Stimulated activated effector memory CD8-positive, alpha-beta T cell treated with anti-CD3 and anti-CD28 coated beads, Interleukin-12 subunit alpha, Interleukin-12 subunit beta, amount 100 ng/mL, for 72 hours (primary cell): ENCODE results near the gene ADH1C.
"Not testable (repeated sequence)": the region's sequence is repeated elsewhere in the genome, so short reads cannot be mapped to it uniquely, and the experiment has no call there.

Experiments used
- ATAC-seq: fragments of 150-1000 bp; cut with Tn5 transposase; 2 replicates; pipeline ENCODE4 v1.10.0; 2021
- DNase-seq, 2 donors: peaks; one replicate each; pipeline ENCODE4 v3.0.0; 2021 to 2022; ENCODE audit warnings: low spot score in 2 of 2
- H3K27ac Mint-ChIP-seq: one replicate; pipeline ENCODE4 v1.8.0; 2022; ENCODE audit warnings: mild to moderate bottlenecking, mixed read lengths
- H3K36me3 Mint-ChIP-seq: one replicate; pipeline ENCODE4 v1.8.0; 2022; ENCODE audit warnings: mild to moderate bottlenecking, mixed read lengths
- H3K4me1 Mint-ChIP-seq: one replicate; pipeline ENCODE4 v1.8.0; 2022; ENCODE audit warnings: mixed read lengths
- H3K4me3 Mint-ChIP-seq: one replicate; pipeline ENCODE4 v1.8.0; 2022; ENCODE audit warnings: mild to moderate bottlenecking, mixed read lengths
- H3K9me3 Mint-ChIP-seq: one replicate; pipeline ENCODE4 v1.8.0; 2022; ENCODE audit warnings: mixed read lengths

ADH1C gene

DNA sequence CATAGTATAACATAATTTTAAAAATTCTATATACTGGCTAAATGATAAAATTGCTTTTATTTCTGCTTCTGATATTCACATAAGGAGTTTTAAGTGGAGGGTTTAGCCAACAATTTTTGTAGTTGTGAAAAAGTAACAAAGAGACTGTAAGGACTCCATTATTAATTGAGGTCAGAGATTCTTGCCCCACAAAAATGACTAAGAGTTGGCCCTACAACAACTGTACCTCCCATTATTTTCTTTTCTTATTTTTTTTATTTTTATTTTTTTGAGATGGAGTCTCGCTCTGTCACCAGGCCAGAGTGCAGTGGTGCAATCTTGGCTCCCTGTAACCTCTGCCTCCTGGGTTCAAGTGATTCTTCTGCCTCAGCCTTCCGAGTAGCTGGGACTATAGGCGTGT is 21.9 kb downstream of the ADH1C start:
- no peaks in the 10 kb centered on the region for H3K4me1 Mint-ChIP-seq
- ATAC-seq: no peak
- no peaks in the 10 kb centered on the region for H3K36me3 Mint-ChIP-seq
- peaks cover 4% of the 10 kb centered on the region for H3K9me3 Mint-ChIP-seq
- no peak overlapping the region for H3K4me3 Mint-ChIP-seq
- DNase-seq: no peak
- no peak overlapping the region for H3K27ac Mint-ChIP-seq

DNA sequence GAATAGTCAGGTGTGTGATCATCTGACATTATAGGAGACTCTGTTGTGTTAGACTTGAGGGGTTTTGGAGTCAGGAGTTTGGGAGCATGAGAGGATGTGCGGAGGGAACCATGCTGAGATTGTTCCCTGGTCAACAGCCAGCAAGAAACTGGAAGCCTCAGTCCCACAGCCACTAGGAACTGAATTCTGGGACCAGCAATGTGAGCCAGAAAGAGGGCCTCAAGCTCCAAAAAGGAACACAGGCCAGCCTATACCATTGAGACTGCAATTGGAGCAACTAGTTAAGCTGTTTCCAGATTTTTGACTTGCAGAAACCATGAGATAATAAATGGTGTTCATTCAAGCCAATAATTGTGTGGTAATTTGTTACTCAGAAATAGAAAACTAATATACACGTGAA is 22.7 kb downstream of the ADH1C start:
- peaks cover 4% of the 10 kb centered on the region for H3K9me3 Mint-ChIP-seq
- H3K4me1 Mint-ChIP-seq: no peaks in the 10 kb centered on the region
- no peaks in the 10 kb centered on the region for H3K36me3 Mint-ChIP-seq
- H3K27ac Mint-ChIP-seq: no peak overlapping the region
- no peak for ATAC-seq
- H3K4me3 Mint-ChIP-seq: no peak overlapping the region
- no peak for DNase-seq

DNA sequence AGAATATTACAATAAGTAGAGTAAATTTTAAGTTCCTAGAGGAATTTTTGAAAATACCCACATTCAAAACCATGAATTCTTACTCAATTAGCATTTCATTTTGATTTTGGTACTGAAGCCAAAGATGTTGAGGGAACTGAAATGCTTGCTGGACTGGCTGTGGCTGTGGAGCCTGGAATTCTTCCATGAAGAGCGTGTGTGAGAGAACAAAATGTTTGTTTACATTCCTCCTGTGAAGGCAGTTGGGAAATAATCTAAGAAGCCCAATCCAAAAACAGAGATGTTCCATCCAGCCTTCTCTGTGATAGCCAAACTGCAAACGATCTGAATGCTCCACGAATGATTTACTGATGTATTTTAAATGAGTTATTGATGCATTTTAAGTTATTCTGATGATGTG is 27.6 kb downstream of the ADH1C start:
- ATAC-seq: no peak
- no peaks in the 10 kb centered on the region for H3K36me3 Mint-ChIP-seq
- no peaks in the 10 kb centered on the region for H3K4me1 Mint-ChIP-seq
- no peaks in the 10 kb centered on the region for H3K9me3 Mint-ChIP-seq
- no peak for DNase-seq
- H3K27ac Mint-ChIP-seq: no peak overlapping the region
- H3K4me3 Mint-ChIP-seq: no peak overlapping the region

DNA sequence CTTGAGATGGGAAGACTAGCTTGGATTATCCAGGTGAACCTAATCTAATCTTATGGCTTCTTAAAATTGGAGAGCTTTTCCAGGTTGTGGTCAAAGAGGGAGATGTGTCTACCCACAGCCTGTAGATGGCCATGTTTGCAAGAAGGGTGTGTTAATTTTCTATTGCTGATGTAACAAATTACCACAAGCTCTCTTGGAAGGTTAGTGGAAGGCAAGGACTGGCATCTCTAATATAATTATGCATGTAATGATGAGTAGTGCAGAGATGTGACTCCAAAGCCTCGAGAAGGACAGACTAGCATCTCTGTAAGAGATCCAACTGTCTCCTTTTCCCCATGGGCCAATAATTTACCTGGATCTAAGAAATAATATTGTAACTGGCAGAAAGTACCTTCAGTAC is 28.2 kb downstream of the ADH1C start:
- no peaks in the 10 kb centered on the region for H3K36me3 Mint-ChIP-seq
- no peak overlapping the region for H3K4me3 Mint-ChIP-seq
- H3K27ac Mint-ChIP-seq: no peak overlapping the region
- no peaks in the 10 kb centered on the region for H3K9me3 Mint-ChIP-seq
- ATAC-seq: no peak
- DNase-seq: no peak
- no peaks in the 10 kb centered on the region for H3K4me1 Mint-ChIP-seq

DNA sequence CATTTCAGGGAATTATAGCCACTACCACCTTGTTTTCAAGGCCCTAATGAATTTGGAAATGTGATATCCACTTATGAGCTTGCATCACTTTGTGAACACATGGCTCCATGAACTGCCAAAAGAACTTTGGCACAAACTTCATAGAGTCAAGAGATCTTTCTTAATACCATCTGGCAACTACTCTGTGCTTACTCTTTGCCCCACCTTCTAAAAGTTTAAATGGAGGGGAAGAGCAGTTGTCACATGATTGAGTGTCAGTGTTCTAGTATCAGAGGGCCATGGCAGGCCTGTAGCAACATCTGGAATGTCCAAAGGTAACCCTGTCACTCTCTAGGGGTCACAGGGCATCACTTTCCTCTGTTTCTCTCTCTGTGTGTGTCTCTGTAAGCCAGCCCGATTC is 28.8 kb downstream of the ADH1C start:
- Mint-ChIP-seq H3K9me3 (no peaks in the 10 kb centered on the region), H3K4me1 (no peaks in the 10 kb centered on the region), H3K4me3 (no peak overlapping the region), H3K27ac (no peak overlapping the region), H3K36me3 (no peaks in the 10 kb centered on the region)
- ATAC-seq (no peak), DNase-seq (no peak)

DNA sequence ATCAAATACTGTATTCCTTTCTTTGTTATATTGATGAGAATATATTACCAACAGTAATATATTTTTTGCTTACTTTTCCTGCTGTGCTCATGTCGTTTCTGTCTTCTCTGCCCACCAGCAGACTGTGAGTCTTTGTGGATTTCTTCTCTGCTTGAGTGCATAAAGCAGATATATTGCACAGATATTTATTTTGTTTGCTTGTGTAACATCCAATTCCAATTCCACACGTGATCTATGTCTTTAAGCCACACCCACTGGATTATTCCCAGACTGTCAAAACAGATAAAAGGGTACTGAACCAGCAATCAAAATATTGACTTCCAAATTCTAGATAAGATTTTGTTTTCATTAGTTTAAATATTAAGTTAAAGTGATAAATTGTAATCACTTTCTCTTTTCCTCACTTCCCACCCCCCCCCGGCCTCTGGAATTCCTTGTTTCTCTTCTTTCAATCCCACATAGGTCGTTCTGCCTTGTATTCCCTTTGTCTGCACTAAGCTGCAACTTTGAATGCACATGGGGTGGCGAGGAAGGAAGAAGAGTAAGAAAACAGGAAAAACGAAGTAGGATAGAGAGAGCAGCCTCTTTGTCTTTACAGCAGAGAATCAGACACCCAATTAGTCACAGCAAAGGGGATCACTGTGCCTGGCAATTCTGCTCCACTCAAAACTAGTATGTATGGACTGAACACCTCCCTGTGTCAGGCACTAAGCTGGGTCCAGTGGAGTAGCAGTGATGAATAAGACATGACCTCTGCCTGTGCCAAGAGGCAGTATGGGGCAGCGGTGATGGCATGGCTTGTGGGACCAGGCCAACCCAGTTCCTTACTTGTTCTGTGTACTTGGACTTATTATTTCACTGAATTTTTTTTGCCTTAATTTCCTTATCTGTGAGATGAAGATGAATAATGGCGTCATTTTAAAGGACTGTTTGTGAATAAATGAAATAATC is 31.0 kb downstream of the ADH1C start, which contains the start of gene ADH1B:
Gene ADH1B (minus strand): TSS at position 161 of the 951 bp plus-strand sequence. CDS start 70 bp downstream, at position 91.
- Mint-ChIP-seq H3K4me3 (no peak within 1 kb of the TSS), H3K9me3 (no peaks in the 10 kb centered on the region), H3K27ac (no peak within 1 kb of the TSS), H3K4me1 (no peaks in the 10 kb centered on the region), H3K36me3 (no peaks in the 10 kb centered on the region)
- ATAC-seq (no peak), DNase-seq (no peak)

DNA sequence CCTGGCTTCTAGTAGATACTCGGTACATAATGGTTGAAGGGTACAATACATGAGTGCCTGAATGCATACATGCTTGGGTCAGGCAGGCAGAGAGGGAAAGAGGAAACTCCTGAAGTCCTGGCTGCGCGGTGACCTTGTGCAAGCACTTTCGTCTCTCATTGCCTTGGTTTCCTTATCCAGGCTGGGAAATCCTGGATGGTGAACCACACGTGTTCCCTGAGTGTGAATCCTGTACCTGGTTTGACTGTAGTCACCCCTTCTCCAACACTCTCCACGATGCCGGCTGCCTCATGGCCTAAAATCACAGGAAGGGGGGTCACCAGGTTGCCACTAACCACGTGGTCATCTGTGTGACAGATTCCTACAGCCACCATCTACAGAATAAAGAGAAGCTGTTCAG is 34.7 kb downstream of the ADH1C start:
- H3K4me1 Mint-ChIP-seq, ATAC-seq, H3K36me3 Mint-ChIP-seq, H3K27ac Mint-ChIP-seq, H3K4me3 Mint-ChIP-seq, DNase-seq, H3K9me3 Mint-ChIP-seq: not testable (repeated sequence)

DNA sequence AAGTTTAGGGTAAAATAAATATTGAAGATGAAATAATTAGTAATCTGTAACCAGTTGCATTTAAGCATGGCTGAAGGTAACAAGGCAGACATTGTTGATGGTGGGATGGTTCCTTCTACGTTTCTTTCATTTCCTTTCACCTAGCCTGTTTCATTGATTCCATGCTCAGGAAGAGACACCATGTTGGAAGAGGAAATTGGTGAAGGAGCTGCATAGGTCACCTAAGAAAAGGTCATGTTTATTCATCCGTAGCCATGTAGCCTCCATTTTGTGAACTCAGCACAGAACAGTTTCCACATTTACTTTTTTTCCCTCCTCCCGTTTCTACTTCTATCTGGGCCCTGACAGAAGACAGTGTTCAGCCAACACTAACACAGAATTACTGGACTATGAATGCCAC is 35.2 kb downstream of the ADH1C start:
- Mint-ChIP-seq H3K9me3 (no peaks in the 10 kb centered on the region), H3K4me3 (no peak overlapping the region), H3K4me1 (no peaks in the 10 kb centered on the region), H3K27ac (no peak overlapping the region), H3K36me3 (no peaks in the 10 kb centered on the region)
- ATAC-seq (no peak), DNase-seq (no peak)

DNA sequence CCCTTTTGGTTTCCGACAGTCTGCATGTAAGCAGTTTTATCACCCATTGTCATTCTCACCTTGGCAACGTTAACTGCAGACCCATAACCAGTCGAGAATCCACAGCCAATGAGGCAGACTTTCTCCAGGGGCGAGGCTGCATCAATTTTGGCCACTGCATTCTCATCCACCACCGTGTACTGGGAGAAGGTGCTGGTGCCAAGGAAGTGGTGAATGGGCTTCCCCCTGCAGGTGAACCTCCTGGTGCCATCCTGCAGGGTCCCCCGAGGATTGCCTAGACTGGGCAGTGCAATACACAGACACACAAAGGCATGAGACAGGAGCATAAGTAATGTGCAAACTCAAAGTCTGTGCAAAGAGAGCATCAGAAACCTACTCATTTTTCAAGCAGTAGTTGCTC is 36.7 kb downstream of the ADH1C start:
- Mint-ChIP-seq H3K36me3 (no peaks in the 10 kb centered on the region), H3K4me3 (no peak overlapping the region), H3K4me1 (no peaks in the 10 kb centered on the region), H3K27ac (no peak overlapping the region), H3K9me3 (no peaks in the 10 kb centered on the region)
- ATAC-seq: no peak
- DNase-seq: no peak

DNA sequence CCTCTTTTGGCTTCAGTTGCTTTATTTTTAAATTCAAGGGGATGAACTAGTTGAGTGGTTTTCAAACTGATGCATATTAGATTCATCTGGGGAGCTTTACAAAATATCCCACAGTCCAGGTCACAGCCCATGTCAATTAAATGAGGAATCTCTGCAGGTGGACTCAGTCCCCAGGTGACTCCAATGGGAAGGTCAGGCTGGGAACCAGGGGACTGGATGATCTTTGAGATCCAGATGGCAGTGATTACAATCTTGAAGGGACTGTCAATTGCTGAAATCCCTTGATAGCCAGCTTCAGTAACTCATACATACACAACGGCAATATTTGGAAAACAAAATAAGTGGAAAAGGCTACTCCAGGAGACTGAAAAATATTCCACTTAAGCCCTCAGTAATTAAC is 38.3 kb downstream of the ADH1C start:
- Mint-ChIP-seq H3K36me3 (no peaks in the 10 kb centered on the region), H3K4me1 (no peaks in the 10 kb centered on the region), H3K27ac (no peak overlapping the region), H3K4me3 (no peak overlapping the region), H3K9me3 (no peaks in the 10 kb centered on the region)
- no peak for ATAC-seq
- no peak for DNase-seq

DNA sequence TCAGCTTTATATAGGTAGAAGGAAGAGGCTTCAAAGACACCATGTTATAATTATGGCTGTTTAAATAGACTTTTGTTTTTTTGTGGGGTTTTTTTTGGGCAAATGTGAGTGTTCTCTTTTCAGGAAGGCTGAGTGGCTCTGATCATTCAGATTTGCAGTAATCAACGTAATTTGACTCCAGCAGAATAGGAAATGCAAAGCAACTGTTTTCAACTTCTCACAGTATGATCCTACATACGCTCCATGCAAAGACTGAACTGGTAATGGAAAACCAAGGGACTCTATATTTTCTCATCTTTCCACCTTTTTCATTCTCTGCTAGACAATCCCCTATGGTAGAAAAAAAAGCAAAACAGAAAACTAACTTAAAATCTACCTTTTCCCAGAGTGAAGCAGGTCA is 42.2 kb downstream of the ADH1C start:
- no peak for DNase-seq
- no peak overlapping the region for H3K27ac Mint-ChIP-seq
- no peaks in the 10 kb centered on the region for H3K36me3 Mint-ChIP-seq
- H3K9me3 Mint-ChIP-seq: no peaks in the 10 kb centered on the region
- no peaks in the 10 kb centered on the region for H3K4me1 Mint-ChIP-seq
- ATAC-seq: no peak
- no peak overlapping the region for H3K4me3 Mint-ChIP-seq

DNA sequence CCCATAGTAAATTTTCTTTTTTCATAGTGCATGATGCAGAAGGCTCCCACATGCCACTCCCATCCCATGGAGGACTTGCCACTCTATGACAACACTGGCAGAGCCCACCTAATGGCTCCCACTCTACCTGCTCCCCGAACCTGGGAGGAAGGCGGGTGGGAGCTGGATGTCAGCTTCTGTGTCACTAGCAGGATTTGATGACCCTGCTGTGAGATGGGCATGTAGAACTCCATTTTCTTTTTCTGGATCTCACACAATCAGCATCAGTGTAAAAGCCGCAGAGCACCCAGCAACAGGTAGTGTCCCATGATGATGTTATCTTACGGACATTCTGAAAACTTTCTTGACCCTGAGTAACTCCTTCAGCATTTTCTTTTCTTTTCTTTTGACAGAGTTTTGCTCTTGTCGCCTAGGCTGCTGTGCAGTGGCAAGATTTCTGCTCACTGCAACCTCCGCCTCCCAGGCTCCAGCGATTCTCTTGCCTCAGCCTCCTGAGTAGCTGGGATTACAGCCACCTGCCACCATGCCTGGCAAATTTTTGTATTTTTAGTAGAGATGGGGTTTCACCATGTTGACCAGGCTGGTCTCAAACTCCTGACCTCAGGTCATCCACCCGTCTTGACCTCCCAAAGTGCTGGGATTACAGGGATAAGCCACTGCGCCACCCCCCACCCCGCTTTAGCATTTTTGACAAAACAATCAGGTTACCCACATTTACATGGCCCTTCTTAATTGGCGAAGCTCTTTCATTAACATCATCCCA is 46.7 kb downstream of the ADH1C start:
- Mint-ChIP-seq H3K4me3 (no peak overlapping the region), H3K36me3 (no peaks in the 10 kb centered on the region), H3K4me1 (no peaks in the 10 kb centered on the region), H3K9me3 (no peaks in the 10 kb centered on the region), H3K27ac (no peak overlapping the region)
- DNase-seq: no peak
- ATAC-seq: no peak

DNA sequence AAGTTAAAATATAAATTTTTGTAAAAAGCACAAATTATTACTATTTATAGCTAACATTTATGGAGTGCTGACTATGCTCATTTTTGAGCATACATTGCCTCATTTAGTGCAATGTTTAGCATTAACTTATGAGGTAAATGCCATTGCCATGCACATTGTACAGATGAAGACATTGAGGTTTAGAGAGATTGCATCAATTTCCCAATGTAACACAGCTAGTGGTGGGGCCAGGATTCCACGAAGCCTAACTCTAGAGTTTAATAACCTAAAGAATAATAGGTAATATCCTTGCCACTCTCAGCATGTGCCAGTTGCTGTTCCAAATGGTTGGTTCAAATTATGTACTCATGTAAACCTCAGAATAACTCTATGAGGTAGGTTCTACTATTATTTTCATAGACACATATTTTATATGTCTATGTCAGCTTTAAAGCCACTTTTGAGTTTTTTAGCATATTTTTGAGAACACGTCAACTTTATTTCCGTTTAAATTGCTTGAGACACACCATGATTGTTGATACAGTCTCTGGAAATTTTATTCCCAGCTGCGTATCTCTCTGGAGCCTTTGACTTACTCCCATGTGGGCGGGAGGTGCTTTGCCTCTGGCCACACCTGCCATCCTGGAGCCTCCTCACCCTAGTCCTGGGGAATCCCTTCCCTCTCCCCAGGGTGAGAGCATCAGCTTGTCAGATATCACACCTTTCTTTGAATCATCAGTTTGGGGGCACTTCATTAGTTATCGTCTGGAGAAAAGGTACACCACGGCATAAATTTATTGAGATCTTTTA is 51.0 kb downstream of the ADH1C start:
- no peak overlapping the region for H3K27ac Mint-ChIP-seq
- H3K4me3 Mint-ChIP-seq: no peak overlapping the region
- ATAC-seq: no peak
- peaks cover 2% of the 10 kb centered on the region for H3K9me3 Mint-ChIP-seq
- H3K4me1 Mint-ChIP-seq: no peaks in the 10 kb centered on the region
- DNase-seq: no peak
- no peaks in the 10 kb centered on the region for H3K36me3 Mint-ChIP-seq

DNA sequence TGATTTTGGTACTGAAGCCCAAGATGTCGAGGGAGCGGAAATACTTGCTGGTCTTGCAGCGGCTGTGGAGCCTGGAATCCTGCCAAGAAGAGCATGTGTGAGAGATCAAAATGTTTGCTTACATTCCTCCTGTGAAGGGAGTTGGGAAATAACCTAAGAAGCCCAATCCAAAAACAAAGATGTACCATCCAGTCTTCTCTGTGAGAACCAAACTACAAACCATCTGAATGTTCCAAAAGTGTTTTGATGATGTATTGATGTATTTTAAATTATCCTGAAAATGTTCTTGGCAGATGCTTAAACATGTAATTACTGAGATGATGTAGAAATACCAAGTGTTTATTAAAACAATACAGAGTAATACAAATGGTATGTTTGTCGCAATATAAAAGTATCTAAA is 51.6 kb downstream of the ADH1C start:
- DNase-seq (no peak), ATAC-seq (no peak)
- no peak overlapping the region for H3K4me3 Mint-ChIP-seq
- no peak overlapping the region for H3K27ac Mint-ChIP-seq
- peaks cover 6% of the 10 kb centered on the region for H3K9me3 Mint-ChIP-seq
- no peaks in the 10 kb centered on the region for H3K4me1 Mint-ChIP-seq
- H3K36me3 Mint-ChIP-seq: no peaks in the 10 kb centered on the region

DNA sequence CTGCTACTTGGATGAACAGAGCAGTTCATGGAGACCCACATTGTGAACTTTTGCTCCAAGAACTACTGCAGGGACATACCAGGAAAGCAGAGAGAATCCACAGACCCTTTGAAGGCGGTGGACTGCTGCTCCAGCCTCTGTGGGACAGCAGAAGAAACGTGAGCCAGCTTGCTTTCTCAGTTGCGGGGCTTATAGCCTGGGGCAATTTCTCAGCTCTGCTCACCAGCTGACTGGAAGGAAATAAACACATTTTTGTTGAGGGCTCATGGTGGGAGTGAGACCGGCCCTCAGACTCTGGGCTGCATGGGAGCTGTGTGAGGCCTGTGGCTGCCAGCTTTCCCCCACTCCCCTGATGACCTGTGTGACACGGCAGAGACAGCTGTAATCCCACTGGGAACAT is 59.2 kb downstream of the ADH1C start:
- Mint-ChIP-seq H3K27ac (no peak overlapping the region), H3K4me3 (no peak overlapping the region), H3K36me3 (no peaks in the 10 kb centered on the region), H3K4me1 (no peaks in the 10 kb centered on the region), H3K9me3 (peaks cover 13% of the 10 kb centered on the region)
- DNase-seq: no peak
- ATAC-seq: no peak
